GF-D8 (cell line): Measurements from ENCODE around the gene RETREG3.
"Not testable (repeated sequence)": the region's sequence is repeated elsewhere in the genome, so short reads cannot be mapped to it uniquely, and the experiment has no call there.

Experiments
- DNase-seq: peaks from one replicate; lab custom pipeline; 2025; lab: John Stamatoyannopoulos, UW

RETREG3 gene

GRCh38 chr17:42552736-42553135 lies 56.4 kb downstream of the RETREG3 start, which contains the start of gene HSD17B1:
Gene HSD17B1, plus strand, starts transcription at chr17:42552923. Its CDS starts 11 bp downstream, at chr17:42552934.
- DNase-seq, result not testable (repeated sequence)

GRCh38 chr17:42548993-42549755 lies 60.0 kb downstream of the RETREG3 start:
- no peak for DNase-seq

GRCh38 chr17:42548070-42548837 lies 60.9 kb downstream of the RETREG3 start:
- no peak for DNase-seq

GRCh38 chr17:42547698-42548069 lies 61.5 kb downstream of the RETREG3 start:
- no peak for DNase-seq

GRCh38 chr17:42547001-42547461 lies 62.1 kb downstream of the RETREG3 start:
- DNase-seq, result no peak

GRCh38 chr17:42545755-42546505 lies 63.2 kb downstream of the RETREG3 start:
- DNase-seq, result not testable (repeated sequence)

- no peak for DNase-seq
Measured at GRCh38 chr17:42544874-42545283, 64.3 kb downstream of the RETREG3 start.

GRCh38 chr17:42543190-42544079 lies 65.7 kb downstream of the RETREG3 start:
- DNase-seq, result no peak

- DNase-seq, result no peak
Measured at GRCh38 chr17:42541041-42541833, 67.9 kb downstream of the RETREG3 start.

GRCh38 chr17:42540558-42540957 lies 68.6 kb downstream of the RETREG3 start:
- not testable (repeated sequence) for DNase-seq

GRCh38 chr17:42538482-42538881 lies 70.7 kb downstream of the RETREG3 start:
- DNase-seq, result no peak

- no peak for DNase-seq
Measured at GRCh38 chr17:42537826-42538451, 71.2 kb downstream of the RETREG3 start.

GRCh38 chr17:42537156-42537805 lies 71.9 kb downstream of the RETREG3 start:
- DNase-seq, result no peak

GRCh38 chr17:42536372-42537155 lies 72.6 kb downstream of the RETREG3 start:
- DNase-seq, result peak; percentile 45

- DNase-seq, result peak; percentile 61
Measured at GRCh38 chr17:42536048-42536371, 73.2 kb downstream of the RETREG3 start, which contains the start of gene NAGLU. Gene NAGLU, plus strand, starts transcription at chr17:42536241. Its CDS starts 32 bp downstream, at chr17:42536273.

GRCh38 chr17:42535155-42536047 lies 73.8 kb downstream of the RETREG3 start:
- DNase-seq, result peak; percentile 60
